Lower lobe of right lung (tissue), 2 donors: ENCODE data around the gene NRCAM. TPM values are rescaled to one million over a fixed set of nuclear protein-coding genes. Genes with fewer than 3 reads are reported as not detected.
"Not testable (repeated sequence)": the region's sequence is repeated elsewhere in the genome, so short reads cannot be mapped to it uniquely, and the experiment has no call there.

Source experiments
- ATAC-seq, 2 donors: fragments of 200-7000 bp; cut with Tn5 transposase; one replicate each; pipeline ENCODE4 v1.9.1; 2020 to 2022; ENCODE audit warnings: mild to moderate bottlenecking in 2 of 2, moderate library complexity in 2 of 2
- DNase-seq: peaks from one replicate; pipeline ENCODE4 v3.0.0-alpha.2; 2020
- H3K27ac ChIP-seq: fragments of 200-600 bp; one replicate; pipeline ENCODE4 v1.8.0; 2022
- H3K27me3 ChIP-seq: fragments of 200-600 bp; one replicate; pipeline ENCODE4 v1.8.0; 2022; ENCODE audit warnings: low read depth
- H3K36me3 ChIP-seq: fragments of 200-600 bp; one replicate; pipeline ENCODE4 v1.8.0; 2022; ENCODE audit warnings: mild to moderate bottlenecking
- H3K4me1 ChIP-seq: fragments of 200-600 bp; one replicate; pipeline ENCODE4 v1.8.0; 2022
- H3K4me3 ChIP-seq: fragments of 200-600 bp; one replicate; pipeline ENCODE4 v1.8.0; 2022; ENCODE audit warnings: mild to moderate bottlenecking
- H3K9me3 ChIP-seq: fragments of 200-600 bp; one replicate; pipeline ENCODE4 v1.8.0; 2022
- CTCF ChIP-seq: fragments of 200-600 bp; IDR thresholded peaks from one replicate; pipeline ENCODE4 v1.8.0; 2022; ENCODE audit warnings: antibody characterized with exemption, mild to moderate bottlenecking
- intact Hi-C: fragments of 100-400 bp; cut with DNase I; formaldehyde crosslinking; loops from one replicate; pipeline ENCODE4 v1.11.0; 2022
- total RNA-seq: library from RNA; stranded (reverse); fragmentation: NEBNext Ultra II Directional; extraction: Animal tissue kit (Norgen Biotek cat#: 25700); gene quantifications from one replicate; pipeline ENCODE4 v1.2.1, GENCODE V29; 2021
- donor health status: DM: no; HTN: yes; CAD: no; lungs with severe emphysema.

NRCAM gene
- total RNA-seq, 1 donor from 2014 or later: 2.6 TPM

GRCh38 chr7:108348913-108349312, 107.3 kb downstream of the NRCAM start:
- Histone ChIP-seq H3K4me3 (no peak overlapping the region), H3K27ac (no peak overlapping the region), H3K4me1 (no peaks in the 10 kb centered on the region), H3K9me3 (no peaks in the 10 kb centered on the region), H3K27me3 (no peaks in the 10 kb centered on the region), H3K36me3 (no peaks in the 10 kb centered on the region)
- DNase-seq: no peak
- TF ChIP-seq CTCF: no peak
- no peak for ATAC-seq
- intact Hi-C loops: no loop called here

- no peak for TF ChIP-seq CTCF
- ATAC-seq (peak in 1 of 2 donors; percentile 35), DNase-seq (no peak)
- intact Hi-C loops: no loop called here
- Histone ChIP-seq H3K27ac (no peak overlapping the region), H3K4me1 (no peaks in the 10 kb centered on the region), H3K4me3 (no peak overlapping the region), H3K27me3 (no peaks in the 10 kb centered on the region), H3K9me3 (no peaks in the 10 kb centered on the region), H3K36me3 (no peaks in the 10 kb centered on the region)
Measured at GRCh38 chr7:108347616-108348015, 108.6 kb downstream of the NRCAM start.

GRCh38 chr7:108345710-108346336, 110.4 kb downstream of the NRCAM start:
- Histone ChIP-seq H3K4me3 (no peak overlapping the region), H3K4me1 (no peaks in the 10 kb centered on the region), H3K36me3 (no peaks in the 10 kb centered on the region), H3K9me3 (no peaks in the 10 kb centered on the region), H3K27ac (no peak overlapping the region), H3K27me3 (no peaks in the 10 kb centered on the region)
- TF ChIP-seq CTCF: no peak
- intact Hi-C loops: no loop called here
- DNase-seq (no peak), ATAC-seq (no peak)

- Histone ChIP-seq H3K36me3 (no peaks in the 10 kb centered on the region), H3K9me3 (no peaks in the 10 kb centered on the region), H3K27ac (no peak overlapping the region), H3K27me3 (no peaks in the 10 kb centered on the region), H3K4me3 (no peak overlapping the region), H3K4me1 (no peaks in the 10 kb centered on the region)
- DNase-seq: no peak
- no peak for TF ChIP-seq CTCF
- ATAC-seq: no peak
- intact Hi-C loops: no loop called here
Measured at GRCh38 chr7:108340856-108341411, 115.3 kb downstream of the NRCAM start.

- ATAC-seq, H3K4me3 ChIP-seq, H3K9me3 ChIP-seq, H3K36me3 ChIP-seq, H3K27me3 ChIP-seq, H3K27ac ChIP-seq, DNase-seq, H3K4me1 ChIP-seq, intact Hi-C loops: not testable (repeated sequence)
Measured at GRCh38 chr7:108340406-108340805, 115.8 kb downstream of the NRCAM start.

- H3K9me3 ChIP-seq: no peaks in the 10 kb centered on the region
- ATAC-seq (no peak), DNase-seq (peak; percentile 45)
- TF ChIP-seq CTCF: no peak
- H3K27me3 ChIP-seq: no peaks in the 10 kb centered on the region
- H3K4me3 ChIP-seq: no peak overlapping the region
- H3K4me1 ChIP-seq: no peaks in the 10 kb centered on the region
- H3K27ac ChIP-seq: no peak overlapping the region
- H3K36me3 ChIP-seq: no peaks in the 10 kb centered on the region
- intact Hi-C loops: no loop called here
Measured at GRCh38 chr7:108335269-108335918, 120.8 kb downstream of the NRCAM start.
